GM19240 (cell line): ENCODE results near the gene SCAMP4.
"Not testable (repeated sequence)": the region's sequence is repeated elsewhere in the genome, so short reads cannot be mapped to it uniquely, and the experiment has no call there.

Source experiments
- DNase-seq: peaks from one replicate; pipeline ENCODE4 v3.0.0; 2011; ENCODE audit warnings: low spot score; ENCODE audit not compliant: insufficient read length

SCAMP4 gene

GRCh38 chr19:1866693-1867348 lies 38.4 kb upstream of the SCAMP4 start:
- DNase-seq: no peak

- DNase-seq: no peak
Observed at GRCh38 chr19:1867349-1867724, 37.9 kb upstream of the SCAMP4 start.

GRCh38 chr19:1868971-1869370 lies 36.2 kb upstream of the SCAMP4 start:
- no peak for DNase-seq

GRCh38 chr19:1871140-1871597 lies 34.0 kb upstream of the SCAMP4 start:
- DNase-seq: no peak

- DNase-seq: no peak
Observed at GRCh38 chr19:1871630-1872029, 33.6 kb upstream of the SCAMP4 start.

- DNase-seq: no peak
Observed at GRCh38 chr19:1872807-1873523, 32.2 kb upstream of the SCAMP4 start.

- no peak for DNase-seq
Observed at GRCh38 chr19:1873524-1874473, 31.4 kb upstream of the SCAMP4 start.

- DNase-seq: no peak
Observed at GRCh38 chr19:1874554-1875185, 30.5 kb upstream of the SCAMP4 start.

- not testable (repeated sequence) for DNase-seq
Observed at GRCh38 chr19:1875265-1875645, 29.9 kb upstream of the SCAMP4 start.

- DNase-seq: peak; percentile 95
Observed at GRCh38 chr19:1875646-1876495, 29.3 kb upstream of the SCAMP4 start.

- DNase-seq: not testable (repeated sequence)
Observed at GRCh38 chr19:1876496-1877279, 28.5 kb upstream of the SCAMP4 start.

GRCh38 chr19:1877280-1877660 lies 27.9 kb upstream of the SCAMP4 start:
- DNase-seq: not testable (repeated sequence)

- not testable (repeated sequence) for DNase-seq
Observed at GRCh38 chr19:1878583-1878982, 26.6 kb upstream of the SCAMP4 start.

GRCh38 chr19:1879982-1880381 lies 25.2 kb upstream of the SCAMP4 start:
- DNase-seq: not testable (repeated sequence)

- DNase-seq: no peak
Observed at GRCh38 chr19:1880611-1881392, 24.4 kb upstream of the SCAMP4 start.

- not testable (repeated sequence) for DNase-seq
Observed at GRCh38 chr19:1881393-1882088, 23.7 kb upstream of the SCAMP4 start.

GRCh38 chr19:1882089-1882785 lies 23.0 kb upstream of the SCAMP4 start:
- no peak for DNase-seq
